SK-N-DZ (cell line): ENCODE data around the gene ATG7.
"Not testable (repeated sequence)": the region's sequence is repeated elsewhere in the genome, so short reads cannot be mapped to it uniquely, and the experiment has no call there.

ENCODE experiments used
- DNase-seq: peaks from one replicate; pipeline ENCODE4 v3.0.0-alpha.2; 2015; ENCODE audit warnings: low spot score

ATG7 gene

DNA sequence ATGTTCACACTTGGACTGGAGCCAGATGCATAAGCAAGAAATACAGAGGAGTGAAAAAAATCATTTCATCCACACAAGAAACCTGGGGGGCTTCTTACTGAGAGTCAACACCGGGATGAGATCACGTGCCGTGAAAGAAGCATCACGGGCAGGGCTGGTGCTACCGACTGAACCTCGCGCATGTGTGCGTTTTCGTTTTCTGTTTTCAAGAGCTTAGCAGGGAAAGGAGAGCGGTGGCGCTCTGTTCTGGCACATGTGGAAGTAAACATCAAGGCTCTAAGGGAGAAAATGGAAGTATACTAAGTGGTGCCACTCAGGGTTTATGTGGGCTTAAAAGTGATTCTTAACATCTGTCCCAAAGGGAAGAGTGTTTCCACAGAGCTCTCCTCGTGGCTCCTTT is 315.6 kb downstream of the ATG7 start:
- no peak for DNase-seq

DNA sequence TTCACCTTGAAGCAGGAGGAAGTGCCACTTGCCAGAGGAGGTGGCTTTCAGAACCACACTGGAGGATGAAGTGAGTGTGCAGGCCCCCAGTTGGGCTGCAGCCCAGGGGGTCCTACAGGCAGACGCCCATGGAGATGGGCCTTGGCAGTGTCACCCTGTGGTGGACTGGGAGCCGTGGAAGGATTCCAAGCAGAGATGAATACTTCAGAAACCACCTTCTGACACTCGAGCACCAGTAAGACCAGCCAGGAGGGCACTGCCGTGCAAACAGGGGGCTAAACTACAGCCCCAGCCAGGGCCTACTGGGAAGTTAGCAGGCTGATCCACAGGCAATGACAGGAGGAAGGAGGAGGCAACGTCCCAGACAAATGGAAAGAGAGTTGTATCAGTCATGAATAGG is 316.1 kb downstream of the ATG7 start:
- no peak for DNase-seq

DNA sequence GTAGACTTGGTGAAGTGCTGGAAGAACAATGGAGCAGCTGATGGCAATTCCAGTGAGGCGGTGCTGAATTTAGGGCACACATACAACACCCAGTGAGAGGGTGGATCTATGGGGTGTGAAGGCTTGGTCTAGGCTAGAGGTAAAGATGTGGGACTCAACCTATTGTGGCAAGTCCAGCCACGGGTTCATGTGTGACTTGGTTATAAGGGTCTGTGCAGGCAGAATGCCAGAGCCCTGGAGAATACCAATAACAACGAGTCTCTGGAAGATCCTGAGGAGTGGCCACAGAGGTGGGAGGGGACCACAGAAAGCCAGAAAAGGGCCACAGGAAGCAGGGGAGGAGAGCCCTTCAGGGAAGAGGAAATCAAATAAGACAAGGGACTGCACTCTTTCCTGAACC is 316.6 kb downstream of the ATG7 start:
- DNase-seq, result no peak

DNA sequence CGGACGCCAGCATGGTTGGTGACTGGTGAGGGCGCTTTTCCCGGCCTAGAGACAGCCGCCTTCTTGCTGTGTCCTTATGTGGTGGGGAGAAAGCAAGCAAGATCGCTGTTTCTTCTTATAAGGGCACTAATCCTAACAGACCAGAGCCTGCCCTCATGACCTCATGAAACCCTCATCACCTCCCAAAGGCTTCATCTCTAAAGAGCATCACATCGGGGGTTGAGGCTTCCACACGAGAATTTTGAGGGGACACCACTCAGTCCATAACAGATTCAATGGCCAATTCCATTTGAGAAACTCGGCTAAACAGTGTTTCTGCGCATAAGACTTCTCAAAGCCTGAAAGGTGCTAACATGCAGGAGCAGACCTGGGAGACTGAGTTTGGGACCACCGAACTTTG is 317.5 kb downstream of the ATG7 start:
- no peak for DNase-seq

DNA sequence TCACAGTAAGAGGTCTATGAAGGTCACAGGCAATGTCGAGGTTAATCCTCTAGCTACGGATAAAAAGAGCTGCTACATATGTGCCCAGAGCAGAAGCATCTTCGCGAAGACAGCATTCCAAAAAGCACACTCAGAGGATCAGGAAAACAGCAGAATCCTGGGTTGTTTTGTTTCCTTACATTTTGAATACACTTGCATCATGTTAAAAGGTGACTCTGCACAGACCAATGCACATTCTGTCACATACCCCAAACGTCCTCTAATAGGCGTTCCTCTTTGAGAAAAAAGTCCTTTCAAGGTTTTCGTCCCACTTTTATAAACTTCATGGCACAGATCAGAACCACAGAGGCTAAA is 318.8 kb downstream of the ATG7 start:
- DNase-seq, result no peak

DNA sequence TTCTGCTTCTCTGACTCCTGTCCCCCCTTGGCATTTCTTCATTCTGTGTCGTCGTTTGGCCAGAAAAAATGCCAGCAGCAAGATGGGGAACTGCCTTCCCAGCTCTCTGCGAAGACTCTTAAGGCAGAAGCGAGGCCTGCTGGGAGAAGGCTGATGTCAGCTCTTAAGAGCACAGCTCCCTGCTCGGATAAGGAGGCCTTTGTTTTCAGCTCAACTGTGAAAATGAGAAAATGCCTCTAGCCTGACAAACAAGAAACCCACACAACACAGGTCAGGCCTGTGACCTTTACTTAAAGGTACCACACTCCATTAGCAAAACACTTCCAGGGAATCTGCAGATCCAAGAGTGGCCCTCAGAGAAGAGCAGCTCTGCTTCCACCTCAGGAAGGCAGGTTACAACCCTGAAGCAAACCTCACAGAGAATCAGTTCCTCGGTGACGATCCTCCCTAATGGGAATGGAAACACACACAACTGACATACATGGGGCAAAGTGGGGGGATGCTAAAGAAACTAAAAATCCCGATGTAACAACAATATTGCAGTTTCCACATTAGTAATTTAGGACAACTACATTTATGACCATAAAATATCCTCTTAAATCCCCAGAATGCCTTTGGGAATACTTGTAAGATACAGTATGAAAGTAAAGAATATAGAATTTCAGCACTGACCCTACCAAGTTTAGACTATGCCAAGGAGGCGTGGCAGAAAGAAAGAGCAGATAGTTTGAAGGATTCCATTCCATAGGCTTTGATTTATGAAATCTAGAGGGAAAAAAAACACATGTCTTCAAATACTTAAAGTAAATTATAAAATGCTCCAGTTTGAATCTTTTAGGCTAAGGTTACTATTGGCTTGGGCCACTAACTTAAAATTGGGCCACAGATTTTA is 319.4 kb downstream of the ATG7 start:
- DNase-seq, result no peak

DNA sequence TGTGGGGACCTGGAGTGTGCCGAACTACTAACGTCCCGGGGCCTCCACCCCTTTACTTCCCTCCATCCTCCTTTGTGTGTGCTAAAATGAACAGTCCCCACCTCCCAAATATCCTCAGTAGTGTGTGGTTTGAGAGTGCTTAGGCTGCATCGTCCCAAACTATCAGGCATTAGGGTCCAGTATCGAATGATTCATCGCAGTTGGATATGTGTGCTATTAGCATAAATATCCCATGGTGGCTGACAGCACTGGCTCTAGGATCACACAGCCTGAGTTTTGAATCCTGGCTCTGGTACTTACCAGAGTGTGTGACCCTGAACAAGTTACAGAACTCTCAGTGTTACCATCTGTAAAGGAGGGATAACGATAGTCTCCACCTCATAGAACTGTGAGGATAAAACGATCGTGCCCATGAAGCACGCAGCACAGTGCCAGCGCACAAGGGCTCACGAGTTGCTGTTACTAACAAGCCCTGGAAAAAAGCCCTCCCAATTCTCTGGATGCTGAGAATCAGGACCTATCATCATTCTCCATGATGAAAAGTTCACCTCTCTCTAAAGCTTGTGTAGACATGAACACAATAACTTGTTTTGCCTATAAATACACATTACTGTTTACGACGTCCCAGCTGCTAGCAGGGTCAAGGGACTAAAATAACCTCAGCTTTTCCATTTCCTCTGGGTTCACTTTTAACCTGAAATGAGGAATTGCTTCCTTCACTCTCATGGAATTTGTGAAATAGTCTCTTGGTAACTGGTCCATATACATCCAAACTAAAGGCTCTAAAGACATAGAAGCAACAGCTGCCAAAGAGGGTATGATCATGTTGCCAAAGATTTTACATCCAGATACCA is 320.5 kb downstream of the ATG7 start:
- no peak for DNase-seq

DNA sequence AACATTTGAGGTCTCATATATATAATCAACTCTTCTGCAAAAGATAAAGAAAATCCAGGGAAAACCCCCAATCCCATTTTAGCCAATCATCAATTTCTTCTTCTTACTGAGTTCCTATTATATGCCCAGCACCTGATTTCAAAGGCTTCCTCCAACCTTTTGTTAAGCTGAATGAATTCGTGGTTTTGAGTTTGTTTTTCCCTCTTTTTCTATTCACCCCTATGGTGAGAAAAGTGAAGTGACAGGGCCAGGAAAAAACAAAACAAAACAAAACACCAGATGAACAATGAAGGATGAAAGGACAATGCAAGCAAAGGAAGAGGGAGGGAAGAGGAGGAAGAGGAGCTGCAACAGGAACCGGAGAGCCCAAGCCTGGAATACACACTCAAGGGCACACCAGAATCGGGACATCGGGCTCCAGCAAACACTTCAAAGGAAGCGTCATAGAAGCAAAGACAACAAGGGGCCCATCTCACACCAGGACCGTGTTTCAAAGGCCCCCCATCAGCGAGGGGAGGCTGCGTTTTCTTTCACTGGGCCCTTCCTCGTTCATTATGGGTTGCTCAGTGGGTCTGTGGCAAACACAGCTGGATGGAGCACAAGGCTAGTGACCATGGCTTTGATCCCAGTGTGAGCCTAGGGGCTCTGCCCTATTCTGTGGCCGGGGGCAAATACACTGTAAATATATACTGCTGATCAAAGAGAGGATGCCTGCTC is 321.3 kb downstream of the ATG7 start:
- no peak for DNase-seq

DNA sequence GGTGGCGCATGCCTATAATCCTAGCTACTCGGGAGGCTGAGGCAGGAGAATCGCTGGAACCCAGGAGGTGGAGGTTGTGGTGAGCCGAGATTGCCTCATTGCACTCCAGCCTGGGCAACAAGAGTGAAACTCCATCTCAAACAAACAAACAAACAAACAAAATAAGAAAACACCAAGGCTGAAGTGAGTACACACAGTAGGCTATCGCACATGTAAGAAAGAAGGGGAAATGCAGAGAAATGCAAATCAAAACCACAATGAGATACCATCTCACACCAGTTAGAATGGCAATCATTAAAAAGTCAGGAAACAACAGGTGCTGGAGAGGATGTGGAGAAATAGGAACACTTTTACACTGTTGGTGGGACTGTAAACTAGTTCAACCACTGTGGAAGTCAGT is 322.8 kb downstream of the ATG7 start:
- not testable (repeated sequence) for DNase-seq

DNA sequence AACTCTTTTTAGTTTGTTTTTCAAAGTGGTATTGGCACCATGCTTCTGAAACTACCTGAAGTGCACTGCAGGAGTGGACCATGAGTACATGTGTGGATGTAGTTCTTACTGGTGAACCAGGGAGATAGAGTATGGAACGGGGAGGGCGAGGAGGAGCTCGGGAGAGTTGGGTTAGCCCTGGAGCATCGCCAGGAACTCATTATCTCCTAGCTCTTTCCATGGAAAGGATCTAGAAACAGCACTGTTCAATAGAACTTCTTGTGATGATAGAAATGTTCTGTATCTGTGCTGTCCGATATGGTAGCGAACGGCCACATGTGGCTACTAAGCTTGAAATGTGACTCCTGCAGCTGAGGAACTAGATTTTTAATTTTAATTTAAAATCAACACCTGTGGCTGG is 324.2 kb downstream of the ATG7 start:
- DNase-seq, result no peak

DNA sequence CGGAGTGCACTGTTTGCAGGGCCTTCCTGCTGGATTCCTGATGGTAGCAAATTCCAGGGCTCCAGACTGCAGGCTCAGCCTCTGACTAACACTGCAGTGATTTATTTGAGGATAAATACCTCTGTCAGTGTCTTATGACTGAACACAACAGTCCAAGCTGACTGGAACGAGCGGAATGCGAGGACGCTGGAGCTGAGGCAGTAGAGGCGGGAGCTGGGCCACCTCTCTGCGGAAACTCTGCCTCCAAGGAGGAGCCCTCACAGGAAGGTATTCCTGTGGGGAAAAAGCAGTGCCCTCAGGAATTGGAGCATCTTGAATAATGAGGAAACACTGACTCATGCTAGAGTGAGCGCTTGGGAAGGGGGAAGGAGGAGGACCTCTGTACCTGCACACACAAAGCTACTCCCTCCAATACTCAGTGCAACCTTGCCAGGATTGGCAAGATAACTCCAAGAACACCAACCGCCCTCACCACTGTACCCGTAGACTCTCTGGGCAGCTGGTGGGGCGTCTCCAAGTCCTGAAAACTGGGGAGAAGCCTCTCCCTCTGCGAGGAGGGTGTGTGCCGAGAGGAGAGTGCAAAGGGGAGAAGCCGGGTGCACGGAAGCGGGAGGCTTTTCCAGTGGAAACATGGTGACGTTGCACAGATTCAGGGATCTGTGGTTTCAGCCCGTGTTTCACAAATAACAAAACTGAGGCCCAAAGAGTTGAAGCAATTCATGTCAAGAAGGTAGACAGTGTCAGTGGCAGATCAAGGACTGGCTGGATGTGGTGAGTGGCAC is 328.5 kb downstream of the ATG7 start:
- no peak for DNase-seq

DNA sequence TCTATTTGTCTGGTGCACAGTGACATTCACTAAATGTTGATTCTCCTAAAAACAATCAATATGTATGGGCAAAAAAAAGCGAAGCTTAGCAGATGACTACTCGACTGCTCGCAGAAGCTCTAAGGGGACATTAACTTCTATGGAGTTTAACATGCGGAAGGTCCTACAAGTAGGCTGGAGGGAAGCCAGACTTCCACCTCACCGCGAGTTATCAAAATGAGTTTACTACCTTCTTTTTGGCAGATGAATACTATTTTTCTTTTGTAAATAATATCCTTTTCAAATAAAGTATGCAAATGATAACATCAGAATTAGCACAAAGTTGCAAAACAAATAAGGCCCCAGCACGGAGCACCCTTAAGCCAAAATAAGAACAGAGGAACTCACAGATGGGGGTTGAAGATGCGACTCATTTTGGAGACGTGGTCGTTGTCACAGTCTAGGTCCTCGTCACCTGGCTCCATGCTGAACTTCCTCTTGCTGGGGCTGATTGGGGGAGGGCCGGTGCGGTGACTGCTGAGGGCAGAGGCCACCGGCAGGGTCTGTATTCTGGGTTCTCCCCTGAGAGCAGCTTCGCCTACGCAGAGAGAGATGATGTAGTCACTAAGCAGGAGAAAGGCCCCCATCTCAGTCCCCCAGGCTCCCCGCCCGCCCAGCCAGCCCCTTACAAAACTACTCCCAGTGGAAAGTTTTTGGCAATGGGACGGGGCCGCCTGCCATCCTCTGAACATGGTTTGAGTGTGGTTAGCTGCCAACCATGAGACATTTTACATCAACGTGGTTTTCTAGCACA is 329.4 kb downstream of the ATG7 start:
- no peak for DNase-seq

DNA sequence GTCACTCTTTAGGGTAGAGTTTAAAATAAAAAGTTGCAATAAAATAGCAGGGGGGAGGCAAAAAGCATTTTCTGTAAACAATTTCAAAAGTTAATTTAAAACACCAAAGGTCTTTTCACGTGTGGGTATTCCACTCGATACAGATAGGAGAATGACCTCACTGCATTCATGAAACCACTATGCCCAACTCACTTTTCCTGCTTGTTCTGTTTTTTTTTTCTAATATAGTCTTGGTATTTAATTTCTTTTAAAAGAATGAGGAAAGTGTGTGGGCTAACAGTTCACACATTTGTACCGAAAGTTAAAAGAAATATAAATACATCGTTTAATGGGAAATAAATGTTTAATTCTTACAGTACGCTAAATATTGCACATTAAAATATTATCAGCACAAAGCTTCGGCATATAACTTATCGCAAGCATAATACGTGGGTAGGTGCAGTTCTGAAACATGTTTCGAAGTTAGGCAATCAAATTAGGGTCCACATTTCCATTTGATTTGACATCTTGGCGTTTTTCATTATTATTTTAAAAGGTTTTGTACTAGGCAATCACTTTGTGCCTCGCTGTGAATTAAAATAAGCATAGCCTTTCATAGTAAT is 330.1 kb downstream of the ATG7 start:
- no peak for DNase-seq

DNA sequence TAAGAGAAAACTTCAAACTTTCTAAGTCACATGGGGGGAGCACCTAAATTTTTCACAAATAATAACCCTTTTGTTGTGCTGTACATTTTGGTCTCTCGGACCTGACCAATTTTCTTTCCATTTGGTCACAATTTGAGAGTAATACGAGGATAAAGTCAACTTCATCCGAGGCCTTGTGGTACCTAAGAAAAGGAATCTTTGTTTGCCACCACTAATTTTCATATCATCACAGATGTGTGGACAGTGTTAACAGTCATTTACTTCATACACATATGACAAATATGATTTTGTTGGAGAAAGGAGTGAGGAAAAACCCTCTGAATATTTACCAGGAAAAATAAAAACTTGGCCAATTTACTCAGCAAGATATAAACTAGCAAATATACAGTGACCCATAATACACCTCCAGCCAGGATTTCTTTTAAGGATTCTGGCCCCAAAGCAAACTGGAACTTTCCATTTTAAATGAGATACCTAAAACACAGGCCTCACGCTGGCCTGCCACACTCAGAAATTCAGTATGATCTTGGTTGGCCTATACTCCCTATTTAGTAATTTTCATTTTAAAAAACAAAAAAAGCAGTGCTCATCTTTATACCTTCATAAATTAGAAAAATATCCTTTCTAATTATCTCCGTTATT is 330.8 kb downstream of the ATG7 start:
- DNase-seq, result no peak

DNA sequence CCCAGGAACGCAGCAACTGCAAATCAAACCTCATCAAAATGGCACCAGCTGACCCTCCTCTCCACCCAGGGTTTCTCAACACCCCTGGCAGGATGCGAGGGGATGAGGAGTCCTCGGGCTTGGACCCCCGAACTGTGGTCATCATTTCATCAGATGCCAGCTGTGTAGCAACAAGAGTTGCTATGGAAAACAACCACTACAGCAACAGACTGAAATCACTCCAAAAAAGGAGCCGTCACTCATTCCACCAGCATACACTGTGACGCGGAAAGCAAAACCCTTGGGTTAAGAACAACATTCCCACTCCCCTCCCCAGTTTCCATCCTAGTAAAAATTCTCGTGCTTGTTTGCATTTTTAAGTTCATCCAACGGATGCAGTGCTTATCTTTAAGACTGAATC is 331.4 kb downstream of the ATG7 start:
- no peak for DNase-seq

DNA sequence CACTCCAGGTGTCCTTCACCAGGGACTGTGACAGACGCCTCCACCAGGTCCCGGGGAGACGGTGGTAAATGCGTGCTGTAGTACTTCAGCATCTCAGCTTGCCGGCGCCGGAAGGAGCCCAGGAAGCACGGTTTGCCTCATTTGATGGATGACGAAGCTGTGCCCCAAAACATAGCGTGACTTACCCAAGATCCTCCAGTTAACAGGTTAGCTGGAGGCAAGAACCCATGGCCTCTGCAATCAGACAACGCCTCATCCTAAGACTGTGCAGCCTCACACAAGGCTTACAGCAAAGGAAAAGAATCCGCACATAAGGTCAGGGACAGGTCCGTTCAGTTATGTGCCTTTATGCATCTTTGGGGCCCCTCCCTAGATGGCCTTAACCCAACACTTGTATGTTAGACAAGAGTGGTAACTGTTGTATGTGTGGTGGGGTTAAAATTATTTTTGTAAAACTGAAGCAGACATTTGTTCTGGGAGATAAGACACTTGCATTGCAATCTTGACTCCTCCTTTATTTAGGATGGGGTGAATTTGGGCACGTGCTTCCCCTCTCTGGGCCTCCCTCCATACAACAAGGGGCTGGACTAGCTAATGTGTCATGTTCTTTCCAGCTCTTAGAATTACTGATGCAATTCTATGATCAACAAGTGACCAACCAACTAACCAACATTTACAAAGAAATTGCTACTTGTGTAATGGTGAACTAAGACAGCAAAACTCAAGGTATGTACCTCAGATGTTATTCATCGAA is 332.1 kb downstream of the ATG7 start:
- DNase-seq, result no peak

DNA sequence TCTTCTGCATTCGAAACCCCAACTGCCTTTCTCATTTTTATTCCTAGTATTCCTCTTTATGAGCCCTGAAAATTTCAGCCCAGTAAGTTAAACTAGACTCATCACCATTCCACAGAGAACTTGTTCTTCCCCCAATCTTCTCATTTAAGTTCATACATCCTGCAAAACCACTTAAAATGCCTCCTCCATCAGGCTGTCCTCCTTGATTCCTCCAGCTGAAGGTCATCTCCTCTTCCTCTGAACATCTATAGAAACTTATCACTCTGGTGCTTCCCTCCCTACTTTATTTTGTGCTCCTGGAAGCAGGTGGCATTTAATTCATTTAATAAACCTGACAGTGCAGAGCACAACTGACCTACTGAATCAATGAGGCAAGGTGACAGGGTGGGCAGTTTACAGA is 333.2 kb downstream of the ATG7 start:
- no peak for DNase-seq

DNA sequence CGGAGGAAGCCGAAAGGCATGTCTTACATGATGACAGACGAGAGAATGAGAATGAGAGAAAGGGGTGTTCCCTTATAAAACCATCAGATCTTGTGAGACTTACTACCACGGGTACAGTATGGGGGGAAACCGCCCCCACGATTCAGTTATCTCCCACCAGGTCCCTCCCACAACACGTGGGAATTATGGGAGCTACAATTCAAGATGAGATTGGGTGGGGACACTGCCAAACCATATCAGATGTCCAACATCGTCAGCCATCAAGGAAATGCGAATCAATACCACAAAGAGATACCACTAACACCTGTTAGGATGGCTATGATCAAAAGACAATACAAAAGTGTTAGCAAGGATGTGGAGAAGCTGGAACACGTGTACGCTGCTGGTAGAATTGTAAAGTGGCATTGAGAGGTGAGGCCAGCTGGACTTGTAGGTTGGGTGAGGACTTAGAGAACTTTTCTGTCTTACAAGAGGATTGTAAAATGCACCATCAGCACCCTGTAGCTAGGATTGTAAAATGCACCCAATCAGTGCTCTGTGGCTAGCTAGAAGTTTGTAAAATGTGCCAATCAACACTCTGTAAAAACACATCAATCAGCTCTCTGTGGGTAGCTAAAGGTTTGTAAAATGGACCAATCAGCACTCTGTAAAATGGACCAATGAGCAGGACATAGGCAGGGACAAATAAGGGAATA is 334.0 kb downstream of the ATG7 start:
- no peak for DNase-seq
